Lung (tissue), 12 donors: ENCODE data around the gene ALPG. TPM values are rescaled to one million over a fixed set of nuclear protein-coding genes. Genes with fewer than 3 reads are reported as not detected.
"Not testable (repeated sequence)": the region's sequence is repeated elsewhere in the genome, so short reads cannot be mapped to it uniquely, and the experiment has no call there.

Experiments
- ATAC-seq: fragments of 200-7000 bp; cut with Tn5 transposase; one replicate; pipeline ENCODE4 v1.9.1; 2020; ENCODE audit warnings: moderate number of reproducible peaks; ENCODE audit not compliant: insufficient read depth, low FRiP score
- DNase-seq, 3 donors: peaks; one replicate each; pipeline ENCODE4 v3.0.0-alpha.2; 2013 to 2017
- H3K27ac ChIP-seq, 2 donors: one replicate each; pipeline ENCODE4 v1.5.1; 2013; ENCODE audit warnings: mild to moderate bottlenecking in 2 of 2, moderate library complexity in 2 of 2, control low read depth in 1 of 2, inconsistent platforms in 1 of 2, low read depth in 1 of 2, low read length in 1 of 2
- H3K27me3 ChIP-seq, 3 donors: one replicate each; pipeline ENCODE4 v1.5.1; 2013; ENCODE audit warnings: low read length in 2 of 3; ENCODE audit not compliant: control insufficient read depth in 3 of 3, insufficient read depth in 3 of 3
- H3K36me3 ChIP-seq, 4 donors: one replicate each; pipeline ENCODE4 v1.5.1; 2013; ENCODE audit warnings: low read length in 4 of 4, mild to moderate bottlenecking in 1 of 4, moderate library complexity in 1 of 4; ENCODE audit not compliant: control insufficient read depth in 4 of 4, insufficient read depth in 4 of 4
- H3K4me1 ChIP-seq, 5 donors: one replicate each; pipeline ENCODE4 v1.5.1; 2013; ENCODE audit warnings: low read length in 5 of 5, mild to moderate bottlenecking in 2 of 5, moderate library complexity in 1 of 5; ENCODE audit not compliant: control insufficient read depth in 5 of 5, insufficient read depth in 5 of 5
- H3K4me3 ChIP-seq: one replicate; pipeline ENCODE4 v1.5.1; 2013; ENCODE audit warnings: mild to moderate bottlenecking, control low read depth, moderate library complexity
- H3K9ac ChIP-seq, 2 donors: one replicate each; pipeline ENCODE4 v1.5.1; 2013; ENCODE audit warnings: low read length in 2 of 2, control low read depth in 1 of 2; ENCODE audit not compliant: insufficient read depth in 1 of 2
- H3K9me3 ChIP-seq, 4 donors: one replicate each; pipeline ENCODE4 v1.5.1; 2013; ENCODE audit warnings: low read length in 3 of 4, mild to moderate bottlenecking in 1 of 4, moderate library complexity in 1 of 4; ENCODE audit not compliant: control insufficient read depth in 4 of 4, insufficient read depth in 3 of 4
- WGBS, 2 donors: extraction: QIAGEN DNeasy Blood & Tissue Kit; methylation state at CpG; one replicate each; pipeline ENCODE4 v1.1.7; 2013; 5-methylcytosine and 5-hydroxymethylcytosine counted together
- polyA plus RNA-seq, 2 donors: library from polyadenylated mRNA; stranded (reverse); fragments of 200-250 nt; gene quantifications; one replicate each; pipeline ENCODE4 v1.2.1, GENCODE V29; 2013
- total RNA-seq, 2 donors: library from RNA; depleted of rRNA in 1 of 2; stranded (reverse); fragments of >200 nt in 1 of 2; gene quantifications; one replicate each; pipeline ENCODE4 v1.2.1, GENCODE V29; 2014 to 2021
- TF ChIP-seq, protein P1 (sequence below): IDR thresholded peaks from 2 replicates; pipeline ENCODE4 v1.5.1; 2012; ENCODE audit warnings: mild to moderate bottlenecking; ENCODE audit errors: control extremely low read depth, extremely low read depth
- donor health status: control.
- donor health status: control.
- donor health status: Bipolar disorder and iron deficiency.
- donor health status: healthy.
- donor health status: DM: yes; HTN: yes; CAD: no.

ALPG gene
- total and polyA plus RNA-seq, 4 donors, result 0.14 to 1.2 (median 0.89) TPM

DNA sequence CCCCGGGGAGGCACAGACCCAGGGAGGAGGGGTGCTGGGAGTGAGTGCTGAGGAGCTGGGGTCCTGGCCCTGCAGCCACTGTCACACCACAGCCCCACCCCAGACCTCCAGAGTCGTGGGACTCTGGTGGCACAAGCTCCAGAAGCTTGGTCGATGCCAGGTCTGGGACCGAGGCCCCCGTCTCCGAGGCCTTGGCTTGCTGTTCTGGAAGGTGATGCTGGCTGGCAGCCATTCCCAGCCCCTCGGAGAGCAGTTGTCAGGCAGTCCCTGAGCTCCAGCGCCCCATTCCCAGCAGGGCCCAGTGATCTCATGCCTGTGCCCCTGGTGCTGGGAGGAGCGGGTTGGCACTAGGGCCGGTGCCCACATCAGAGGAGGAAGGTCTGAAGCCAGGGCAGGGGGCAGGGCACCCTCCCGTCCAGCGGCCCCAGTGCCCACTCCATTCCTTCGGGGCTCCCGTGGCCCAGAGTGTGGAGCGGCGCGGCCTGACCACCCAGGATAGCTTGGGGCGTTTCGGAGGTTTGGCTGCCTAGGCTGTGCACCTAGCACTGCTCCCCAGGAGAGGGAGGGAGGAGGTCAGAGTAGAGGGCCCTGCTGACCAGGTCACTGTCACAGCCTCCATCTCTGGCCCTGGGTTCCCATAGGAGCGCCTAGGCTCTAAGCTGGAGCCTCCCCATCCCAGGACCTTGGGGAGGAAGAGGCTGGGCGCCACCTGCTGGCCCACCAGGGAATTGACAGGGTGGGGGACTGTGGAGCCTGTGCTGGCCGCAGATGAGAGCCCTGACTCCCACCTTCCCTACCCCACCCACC is 32.5 kb downstream of the ALPG start:
- Histone ChIP-seq H3K27ac (no peak overlapping the region), H3K4me1 (no peaks in the 10 kb centered on the region), H3K4me3 (no peak overlapping the region), H3K9ac (no peak overlapping the region), H3K9me3 (no peaks in the 10 kb centered on the region), H3K36me3 (no peaks in the 10 kb centered on the region), H3K27me3 (no peaks in the 10 kb centered on the region)
- DNase-seq, result no peak
- WGBS, 2 donors, result 78 to 82% methylated on average over 20 of the region's 22 CpGs
- TF ChIP-seq, protein P1, sequence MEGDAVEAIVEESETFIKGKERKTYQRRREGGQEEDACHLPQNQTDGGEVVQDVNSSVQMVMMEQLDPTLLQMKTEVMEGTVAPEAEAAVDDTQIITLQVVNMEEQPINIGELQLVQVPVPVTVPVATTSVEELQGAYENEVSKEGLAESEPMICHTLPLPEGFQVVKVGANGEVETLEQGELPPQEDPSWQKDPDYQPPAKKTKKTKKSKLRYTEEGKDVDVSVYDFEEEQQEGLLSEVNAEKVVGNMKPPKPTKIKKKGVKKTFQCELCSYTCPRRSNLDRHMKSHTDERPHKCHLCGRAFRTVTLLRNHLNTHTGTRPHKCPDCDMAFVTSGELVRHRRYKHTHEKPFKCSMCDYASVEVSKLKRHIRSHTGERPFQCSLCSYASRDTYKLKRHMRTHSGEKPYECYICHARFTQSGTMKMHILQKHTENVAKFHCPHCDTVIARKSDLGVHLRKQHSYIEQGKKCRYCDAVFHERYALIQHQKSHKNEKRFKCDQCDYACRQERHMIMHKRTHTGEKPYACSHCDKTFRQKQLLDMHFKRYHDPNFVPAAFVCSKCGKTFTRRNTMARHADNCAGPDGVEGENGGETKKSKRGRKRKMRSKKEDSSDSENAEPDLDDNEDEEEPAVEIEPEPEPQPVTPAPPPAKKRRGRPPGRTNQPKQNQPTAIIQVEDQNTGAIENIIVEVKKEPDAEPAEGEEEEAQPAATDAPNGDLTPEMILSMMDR, result no peak
- ATAC-seq, result peak; percentile 70

DNA sequence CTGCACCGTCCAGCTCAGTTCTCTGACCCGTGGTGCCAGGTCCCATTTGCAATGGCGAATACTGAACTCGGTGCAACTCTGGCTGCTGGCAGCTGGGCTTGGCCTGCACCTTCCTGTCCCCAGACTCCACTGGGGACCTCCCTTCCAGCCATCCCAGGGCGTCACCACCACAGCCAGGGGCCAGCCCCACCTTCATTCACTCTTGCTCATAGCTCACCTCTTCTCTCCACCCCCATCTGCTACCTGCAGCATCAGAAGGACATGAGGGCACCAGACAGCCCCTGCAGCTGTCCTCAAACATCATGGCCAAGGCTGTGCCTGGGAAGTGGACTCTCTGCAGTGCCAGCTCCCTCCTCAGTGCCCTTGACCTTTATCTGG is 33.1 kb downstream of the ALPG start:
- H3K9ac ChIP-seq, result no peak overlapping the region
- no peaks in the 10 kb centered on the region for H3K36me3 ChIP-seq
- TF ChIP-seq, protein P1, result no peak
- H3K4me3 ChIP-seq, result no peak overlapping the region
- H3K27ac ChIP-seq, result no peak overlapping the region
- H3K4me1 ChIP-seq, result no peaks in the 10 kb centered on the region
- DNase-seq, result no peak
- ATAC-seq, result no peak
- H3K9me3 ChIP-seq, result no peaks in the 10 kb centered on the region
- 35 to 57% methylated on average over 1 to 3 of the region's 5 CpGs for WGBS, 2 donors
- H3K27me3 ChIP-seq, result no peaks in the 10 kb centered on the region

DNA sequence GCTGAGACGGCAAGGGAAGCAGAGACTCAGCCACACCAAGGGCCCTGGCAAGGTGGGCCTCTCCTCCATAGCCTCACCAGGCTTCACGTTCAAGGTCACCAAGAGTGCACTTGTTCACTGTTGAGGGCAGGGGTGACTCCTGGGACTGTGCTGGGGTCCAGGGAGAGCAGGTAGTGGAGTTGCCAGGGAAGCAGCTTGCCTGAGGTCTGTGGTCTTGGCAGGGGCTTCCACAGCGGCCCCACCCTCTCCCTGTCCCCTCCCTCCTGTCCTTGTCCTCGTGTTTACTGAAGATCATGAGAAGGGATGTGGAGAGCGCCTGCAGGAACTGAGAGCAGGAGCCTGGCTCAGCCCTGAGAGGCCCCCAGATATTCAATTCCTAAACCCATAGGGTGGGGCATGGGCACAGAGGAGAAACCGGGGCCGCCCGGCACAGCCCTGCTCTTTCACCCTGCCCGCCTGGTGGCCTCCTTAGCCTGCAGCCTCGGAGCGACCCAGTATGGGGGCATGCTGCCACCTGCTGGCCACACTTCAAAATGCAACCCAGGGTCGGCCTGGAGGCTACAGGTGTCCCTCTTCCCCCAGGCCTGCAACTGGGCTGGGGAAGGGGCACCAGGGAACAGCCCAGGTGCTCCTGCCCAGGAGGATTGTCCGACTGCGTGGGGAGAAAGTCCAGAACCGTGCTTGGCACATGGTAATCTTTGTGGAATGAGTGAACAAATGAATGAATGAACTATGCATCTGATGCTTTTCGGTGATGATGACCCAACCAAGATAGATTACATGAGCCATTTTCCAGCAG is 33.8 kb downstream of the ALPG start:
- not testable (repeated sequence) for H3K27me3 ChIP-seq, H3K9me3 ChIP-seq, H3K27ac ChIP-seq, H3K4me3 ChIP-seq, H3K9ac ChIP-seq, H3K4me1 ChIP-seq, H3K36me3 ChIP-seq
- WGBS, 2 donors, result 10% methylated on average over 11 to 15 of the region's 16 CpGs
- TF ChIP-seq, protein P1, result peak; percentile 88
- peak; percentile 65 to 85 (median 69) for DNase-seq
- peak; percentile 83 for ATAC-seq
